Measurements from ENCODE around the gene CBFA2T2. TPM values are rescaled to one million over a fixed set of nuclear protein-coding genes. Genes with fewer than 3 reads are reported as not detected.

CBFA2T2 gene
- total RNA-seq, 4 donors from 2014 or later = 31.2 to 51.3 (median 37.8) TPM

- TF ChIP-seq, protein P1, sequence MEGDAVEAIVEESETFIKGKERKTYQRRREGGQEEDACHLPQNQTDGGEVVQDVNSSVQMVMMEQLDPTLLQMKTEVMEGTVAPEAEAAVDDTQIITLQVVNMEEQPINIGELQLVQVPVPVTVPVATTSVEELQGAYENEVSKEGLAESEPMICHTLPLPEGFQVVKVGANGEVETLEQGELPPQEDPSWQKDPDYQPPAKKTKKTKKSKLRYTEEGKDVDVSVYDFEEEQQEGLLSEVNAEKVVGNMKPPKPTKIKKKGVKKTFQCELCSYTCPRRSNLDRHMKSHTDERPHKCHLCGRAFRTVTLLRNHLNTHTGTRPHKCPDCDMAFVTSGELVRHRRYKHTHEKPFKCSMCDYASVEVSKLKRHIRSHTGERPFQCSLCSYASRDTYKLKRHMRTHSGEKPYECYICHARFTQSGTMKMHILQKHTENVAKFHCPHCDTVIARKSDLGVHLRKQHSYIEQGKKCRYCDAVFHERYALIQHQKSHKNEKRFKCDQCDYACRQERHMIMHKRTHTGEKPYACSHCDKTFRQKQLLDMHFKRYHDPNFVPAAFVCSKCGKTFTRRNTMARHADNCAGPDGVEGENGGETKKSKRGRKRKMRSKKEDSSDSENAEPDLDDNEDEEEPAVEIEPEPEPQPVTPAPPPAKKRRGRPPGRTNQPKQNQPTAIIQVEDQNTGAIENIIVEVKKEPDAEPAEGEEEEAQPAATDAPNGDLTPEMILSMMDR (IDR thresholded peaks at IDR 0.05) = no peak
- no peak for TF ChIP-seq POLR2A (IDR thresholded peaks at IDR 0.05)
- peaks cover 0 to 86% (median 0%) of the 10 kb centered on the region in 3 donors for H3K36me3 ChIP-seq
- no peaks in the 10 kb centered on the region for H3K27me3 ChIP-seq
- no peaks in the 10 kb centered on the region for H3K9me3 ChIP-seq
- H3K4me3 ChIP-seq = no peak overlapping the region
- H3K27ac ChIP-seq = no peak overlapping the region
- no peak for DNase-seq
- H3K4me1 ChIP-seq = no peaks in the 10 kb centered on the region
Measured at GRCh38 chr20:33612001-33612400, 122.1 kb downstream of the CBFA2T2 start.

DNA sequence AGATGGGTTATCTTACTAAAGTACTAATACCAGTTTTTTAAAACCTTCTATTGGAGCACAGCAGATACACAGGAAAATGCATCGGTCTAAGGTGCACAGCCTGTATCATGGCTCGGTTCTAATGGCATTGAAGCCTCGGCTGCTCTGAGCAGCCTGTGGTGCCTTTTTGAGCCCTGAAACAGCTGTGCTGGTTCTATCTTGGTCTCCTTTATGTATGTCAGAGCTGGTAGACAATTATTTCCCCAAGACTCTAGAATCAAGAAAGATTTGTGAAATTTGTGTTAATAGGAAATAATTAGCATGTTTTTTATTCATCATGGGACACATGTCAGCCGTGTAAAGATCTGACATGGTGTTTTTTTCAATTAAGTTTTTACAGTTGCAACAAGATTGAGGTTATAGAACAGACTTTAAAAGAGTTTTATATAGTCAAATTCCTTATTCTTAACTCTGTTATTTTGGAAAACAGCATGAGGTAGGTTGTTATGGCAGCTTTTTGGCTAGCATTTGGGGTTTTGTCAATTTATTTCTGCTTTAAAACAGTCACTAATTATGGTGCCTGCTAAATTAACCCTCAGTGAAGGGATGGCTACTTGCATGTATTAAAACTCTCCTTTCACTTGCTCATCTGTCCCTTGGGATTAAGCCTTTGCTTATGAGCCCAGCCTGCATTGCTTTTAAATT is 132.0 kb downstream of the CBFA2T2 start:
- no peaks in the 10 kb centered on the region for H3K27me3 ChIP-seq
- H3K4me3 ChIP-seq = no peak overlapping the region
- DNase-seq = no peak
- H3K9me3 ChIP-seq = no peaks in the 10 kb centered on the region
- no peak overlapping the region for H3K27ac ChIP-seq
- H3K36me3 ChIP-seq = peaks cover 0 to 49% (median 0%) of the 10 kb centered on the region in 3 donors
- TF ChIP-seq POLR2A (IDR thresholded peaks at IDR 0.05) = no peak
- TF ChIP-seq, protein P1 (IDR thresholded peaks at IDR 0.05) = no peak
- no peaks in the 10 kb centered on the region for H3K4me1 ChIP-seq

DNA sequence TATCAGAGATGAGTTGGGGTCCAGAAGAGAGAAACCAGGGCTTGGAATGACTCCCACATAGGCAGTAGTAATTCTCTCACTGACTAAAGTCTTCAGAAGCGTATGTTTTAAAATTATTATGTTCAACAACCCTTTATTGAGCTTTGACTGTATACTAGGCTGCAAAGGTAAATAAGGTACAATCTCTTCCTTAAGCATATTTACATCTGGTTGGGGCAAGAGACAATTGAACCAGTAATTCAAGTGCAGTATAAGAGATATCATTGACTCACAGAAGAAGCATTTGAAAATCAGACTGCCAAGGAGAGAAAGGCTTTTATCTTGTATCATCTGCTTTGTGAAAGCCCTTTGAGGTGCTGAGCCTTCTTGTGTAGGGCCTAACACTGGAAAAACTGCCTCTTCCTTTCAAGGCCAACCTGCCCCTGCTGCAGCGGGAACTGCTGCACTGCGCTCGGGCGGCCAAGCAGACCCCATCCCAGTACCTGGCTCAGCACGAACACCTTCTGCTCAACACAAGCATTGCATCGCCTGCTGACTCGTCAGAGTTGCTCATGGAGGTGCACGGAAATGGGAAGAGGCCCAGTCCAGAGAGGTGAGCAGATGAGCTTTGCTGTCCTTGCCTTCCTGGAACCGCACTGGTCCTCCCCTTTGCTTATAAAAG is 132.9 kb downstream of the CBFA2T2 start:
- Histone ChIP-seq H3K4me1 (no peaks in the 10 kb centered on the region), H3K36me3 (peaks cover 0 to 59% (median 0%) of the 10 kb centered on the region in 3 donors), H3K27ac (no peak overlapping the region), H3K27me3 (no peaks in the 10 kb centered on the region), H3K4me3 (no peak overlapping the region), H3K9me3 (no peaks in the 10 kb centered on the region)
- no peak for DNase-seq
- TF ChIP-seq POLR2A (IDR thresholded peaks at IDR 0.05) = no peak
- TF ChIP-seq, protein P1 (IDR thresholded peaks at IDR 0.05) = no peak

- Histone ChIP-seq H3K27ac (no peak overlapping the region), H3K4me3 (no peak overlapping the region), H3K4me1 (no peaks in the 10 kb centered on the region), H3K27me3 (no peaks in the 10 kb centered on the region), H3K9me3 (no peaks in the 10 kb centered on the region), H3K36me3 (peaks cover 0 to 75% (median 0%) of the 10 kb centered on the region in 3 donors)
- TF ChIP-seq, protein P1 (IDR thresholded peaks at IDR 0.05) = no peak
- no peak for TF ChIP-seq POLR2A (IDR thresholded peaks at IDR 0.05)
- no peak for DNase-seq
Measured at GRCh38 chr20:33624399-33624798, 134.5 kb downstream of the CBFA2T2 start.

DNA sequence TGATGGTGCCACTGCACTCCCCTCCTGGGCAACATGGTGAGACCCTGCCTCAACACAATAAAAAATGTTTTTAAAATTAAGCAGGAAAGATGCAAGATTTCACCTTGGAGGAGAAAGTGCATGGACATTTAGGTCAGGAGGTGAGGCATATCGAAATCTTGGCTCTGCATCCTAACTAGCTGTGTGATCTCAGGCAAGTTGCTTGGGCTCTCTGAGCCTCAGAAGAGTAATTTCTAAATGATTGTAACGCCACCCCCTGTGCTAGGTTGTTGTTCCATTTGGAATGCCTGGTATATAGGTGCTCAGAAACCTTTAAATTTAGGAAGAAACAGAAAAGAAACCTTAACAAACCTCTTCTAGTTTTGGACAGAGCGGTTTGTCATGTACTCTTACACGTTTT is 136.3 kb downstream of the CBFA2T2 start:
- Histone ChIP-seq H3K36me3 (peaks cover 0 to 82% (median 0%) of the 10 kb centered on the region in 3 donors), H3K4me3 (no peak overlapping the region), H3K9me3 (no peaks in the 10 kb centered on the region), H3K4me1 (no peaks in the 10 kb centered on the region), H3K27ac (no peak overlapping the region), H3K27me3 (no peaks in the 10 kb centered on the region)
- no peak for DNase-seq
- TF ChIP-seq POLR2A (IDR thresholded peaks at IDR 0.05) = no peak
- TF ChIP-seq, protein P1 (IDR thresholded peaks at IDR 0.05) = no peak
